Measurements from ENCODE around the gene B3GAT3.

B3GAT3 gene

GRCh38 chr11:62615521-62615920 is 6.3 kb downstream of the B3GAT3 start:
- TF ChIP-seq POLR2A (IDR thresholded peaks at IDR 0.05; ENCODE audit: low read depth, low read length) (no peak), POLR2AphosphoS5 (IDR thresholded peaks at IDR 0.05; ENCODE audit: low read depth, low read length) (no peak), PAX5 (IDR thresholded peaks at IDR 0.05; ENCODE audit: insufficient read depth, low read length, severe bottlenecking) (no peak), SPI1 (IDR thresholded peaks at IDR 0.05; ENCODE audit: low read depth, low read length) (no peak), POU2F2 (IDR thresholded peaks at IDR 0.05; ENCODE audit: low read depth, low read length) (no peak), TAF1 (IDR thresholded peaks at IDR 0.05; ENCODE audit: low read depth, low read length) (no peak)
- DNase-seq (ENCODE audit: insufficient read length, low spot score): no peak
- FAIRE-seq: no peak

- DNase-seq (ENCODE audit: insufficient read length, low spot score) (no peak), FAIRE-seq (no peak)
- no peak for TF ChIP-seq TAF1 (IDR thresholded peaks at IDR 0.05; ENCODE audit: low read depth, low read length)
Observed at GRCh38 chr11:62614275-62614674, 7.5 kb downstream of the B3GAT3 start.

GRCh38 chr11:62613291-62613778 is 8.5 kb downstream of the B3GAT3 start:
- DNase-seq (ENCODE audit: insufficient read length, low spot score) (no peak), FAIRE-seq (no peak)
- no peak for TF ChIP-seq TAF1 (IDR thresholded peaks at IDR 0.05; ENCODE audit: low read depth, low read length)
- no peak for TF ChIP-seq PAX5 (IDR thresholded peaks at IDR 0.05; ENCODE audit: insufficient read depth, low read length, severe bottlenecking)
- no peak for TF ChIP-seq SPI1 (IDR thresholded peaks at IDR 0.05; ENCODE audit: low read depth, low read length)
- TF ChIP-seq POLR2AphosphoS5 (IDR thresholded peaks at IDR 0.05; ENCODE audit: low read depth, low read length): 0 out of 2 replicates have a peak, but pooled peaks have one; percentile 34
- TF ChIP-seq POU2F2 (IDR thresholded peaks at IDR 0.05; ENCODE audit: low read depth, low read length): no peak
- TF ChIP-seq POLR2A (IDR thresholded peaks at IDR 0.05; ENCODE audit: low read depth, low read length): no peak

DNA sequence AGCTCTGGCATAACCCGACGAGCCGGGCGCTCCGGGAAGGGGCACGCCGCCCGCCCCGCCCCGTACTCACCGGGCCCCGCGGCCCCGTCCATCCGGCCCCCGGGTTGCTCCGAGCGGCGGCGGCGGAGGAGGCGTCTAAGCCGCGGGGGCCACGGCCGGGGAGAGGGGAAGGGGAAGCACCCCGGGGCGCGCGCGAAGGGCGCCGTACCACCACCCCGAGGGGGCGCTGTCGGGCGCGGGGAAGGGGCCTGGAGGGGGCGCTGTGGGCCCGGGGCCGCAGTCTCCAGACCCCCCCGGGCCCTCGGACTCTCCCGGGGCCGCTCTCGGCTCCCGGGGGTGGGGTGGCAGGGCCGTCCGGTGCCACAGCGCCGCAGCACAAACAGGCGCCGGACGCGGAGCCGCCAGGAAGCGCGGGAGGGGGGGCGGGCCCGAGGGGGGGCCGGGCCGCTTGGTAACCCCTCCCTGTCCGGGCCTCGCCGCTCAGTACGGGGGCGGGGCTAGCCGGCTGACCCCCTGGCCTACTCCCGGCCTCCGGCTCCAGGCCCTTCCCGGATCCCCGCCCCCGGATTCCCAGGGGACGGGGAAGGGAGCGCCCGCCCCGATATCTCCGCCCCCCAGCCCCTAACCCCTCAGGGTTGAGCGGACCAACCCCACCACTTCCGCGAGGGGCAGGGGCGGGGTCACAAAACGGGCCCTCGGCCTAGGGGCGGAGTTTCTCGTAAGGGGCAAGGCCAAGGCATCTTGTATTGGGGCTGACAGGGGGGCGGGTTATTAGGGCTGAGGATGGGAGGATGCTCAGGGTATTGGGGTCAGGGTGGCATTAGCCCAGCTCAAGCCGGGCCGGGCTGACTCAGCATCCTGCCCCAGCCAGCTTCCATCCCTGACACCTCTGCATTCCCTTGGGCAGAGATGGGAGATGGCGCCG is 9.2 kb downstream of the B3GAT3 start, which contains the start of the genes EML3 and ROM1:
Gene EML3 (minus strand): TSS at position 410 of the 925 bp plus-strand sequence. CDS start 318 bp downstream, at position 92.
Gene ROM1 (plus strand): TSS at position 892 of the 925 bp plus-strand sequence. CDS start 25 bp downstream, at position 917.
- DNase-seq (ENCODE audit: insufficient read length, low spot score) (peak; percentile 96), FAIRE-seq (peak; percentile 84)
- TF ChIP-seq PAX5 (IDR thresholded peaks at IDR 0.05; ENCODE audit: insufficient read depth, low read length, severe bottlenecking) (no peak), POLR2AphosphoS5 (IDR thresholded peaks at IDR 0.05; ENCODE audit: low read depth, low read length) (no peak), TAF1 (IDR thresholded peaks at IDR 0.05; ENCODE audit: low read depth, low read length) (no peak), POU2F2 (IDR thresholded peaks at IDR 0.05; ENCODE audit: low read depth, low read length) (no peak), SPI1 (IDR thresholded peaks at IDR 0.05; ENCODE audit: low read depth, low read length) (no peak), POLR2A (IDR thresholded peaks at IDR 0.05; ENCODE audit: low read depth, low read length) (no peak; the same call in 1 of the 2 replicates)

DNA sequence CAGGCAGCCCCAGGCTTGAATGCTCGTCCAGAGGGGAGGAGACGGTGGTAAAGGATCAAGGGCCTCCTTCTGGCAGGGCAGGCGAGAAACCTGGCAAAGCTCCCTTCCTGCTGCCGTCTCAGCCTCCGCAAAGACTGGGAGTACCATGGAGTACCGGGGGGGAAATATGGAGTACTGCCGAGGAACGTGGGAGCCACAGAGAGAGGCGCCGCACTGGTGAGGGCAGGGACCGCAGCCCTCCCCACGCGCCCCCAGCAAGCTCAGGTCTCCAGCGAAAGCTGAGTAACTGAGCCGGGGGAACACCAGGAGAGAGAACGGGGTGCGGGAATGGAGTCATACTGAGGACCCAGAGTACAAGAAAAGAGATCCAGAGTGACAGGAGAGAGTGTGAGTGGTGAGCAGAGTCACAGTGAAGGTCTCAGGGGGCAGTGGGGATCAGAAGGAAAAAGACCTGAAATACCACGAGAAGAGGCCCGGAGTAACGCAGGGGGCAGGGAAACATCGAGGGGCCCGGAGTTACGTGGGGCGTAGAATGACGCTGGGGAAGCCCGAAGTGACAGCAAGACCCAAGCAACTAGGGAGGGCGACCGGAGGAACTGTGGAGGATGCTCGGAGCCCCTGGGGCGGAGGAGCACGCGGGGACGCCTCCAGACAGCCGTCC is 10.0 kb downstream of the B3GAT3 start:
- DNase-seq (ENCODE audit: insufficient read length, low spot score) (peak; percentile 66), FAIRE-seq (peak; percentile 55)
- TF ChIP-seq POLR2AphosphoS5 (IDR thresholded peaks at IDR 0.05; ENCODE audit: low read depth, low read length) (no peak), TAF1 (IDR thresholded peaks at IDR 0.05; ENCODE audit: low read depth, low read length) (peak; percentile 58), SPI1 (IDR thresholded peaks at IDR 0.05; ENCODE audit: low read depth, low read length) (no peak), POU2F2 (IDR thresholded peaks at IDR 0.05; ENCODE audit: low read depth, low read length) (no peak), POLR2A (IDR thresholded peaks at IDR 0.05; ENCODE audit: low read depth, low read length) (peak; percentile 33), PAX5 (IDR thresholded peaks at IDR 0.05; ENCODE audit: insufficient read depth, low read length, severe bottlenecking) (no peak)

DNA sequence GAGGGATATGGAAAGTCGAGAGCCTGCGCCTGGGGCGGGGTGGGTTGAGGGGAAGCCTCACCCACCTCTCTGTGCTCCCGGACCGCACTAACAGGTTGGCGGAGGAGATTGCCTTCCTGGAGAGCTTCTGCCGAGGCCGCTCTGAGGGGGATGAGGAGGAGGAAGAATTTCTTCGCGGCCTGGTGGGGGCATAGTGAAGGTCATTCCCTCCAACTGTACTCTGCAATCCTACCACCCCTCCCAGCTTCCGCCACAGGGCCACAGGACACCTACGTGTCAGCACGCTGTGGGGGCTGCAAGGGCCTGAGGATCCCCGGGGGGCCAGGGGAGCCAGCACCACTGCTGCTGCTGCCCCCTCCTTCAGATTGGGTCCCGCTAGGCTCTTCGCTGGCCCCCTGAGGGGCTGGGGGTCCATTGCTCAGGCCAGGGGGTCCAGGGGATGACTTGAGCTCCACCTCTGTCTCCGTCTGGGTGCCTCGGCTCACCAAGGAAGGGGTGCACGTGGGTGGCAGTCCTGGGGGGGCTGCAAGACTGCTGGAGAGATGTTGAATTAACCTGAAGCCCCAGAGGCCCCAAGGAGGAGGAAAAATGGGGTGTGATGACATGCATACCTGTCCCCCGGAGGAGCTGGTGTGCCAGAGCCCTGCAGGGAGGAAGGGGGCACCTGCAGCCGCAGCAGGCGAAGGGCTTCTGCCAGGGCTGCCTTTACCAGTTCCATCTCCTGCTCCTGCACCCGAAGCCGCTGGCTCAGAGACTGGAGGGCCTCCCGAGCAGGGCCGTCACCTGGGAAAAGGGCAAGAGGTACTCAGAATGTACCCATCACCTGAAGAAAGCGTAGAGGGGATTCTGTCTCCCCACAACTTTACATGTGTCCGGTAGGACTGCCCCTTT is 10.7 kb downstream of the B3GAT3 start:
- FAIRE-seq (peak; percentile 69), DNase-seq (ENCODE audit: insufficient read length, low spot score) (no peak)
- TF ChIP-seq TAF1 (IDR thresholded peaks at IDR 0.05; ENCODE audit: low read depth, low read length) (no peak), PAX5 (IDR thresholded peaks at IDR 0.05; ENCODE audit: insufficient read depth, low read length, severe bottlenecking) (no peak), POLR2AphosphoS5 (IDR thresholded peaks at IDR 0.05; ENCODE audit: low read depth, low read length) (no peak), SPI1 (IDR thresholded peaks at IDR 0.05; ENCODE audit: low read depth, low read length) (no peak), POU2F2 (IDR thresholded peaks at IDR 0.05; ENCODE audit: low read depth, low read length) (no peak), POLR2A (IDR thresholded peaks at IDR 0.05; ENCODE audit: low read depth, low read length) (no peak)

GRCh38 chr11:62610403-62610802 is 11.4 kb downstream of the B3GAT3 start:
- TF ChIP-seq SPI1 (IDR thresholded peaks at IDR 0.05; ENCODE audit: low read depth, low read length): no peak
- no peak for TF ChIP-seq TAF1 (IDR thresholded peaks at IDR 0.05; ENCODE audit: low read depth, low read length)
- TF ChIP-seq POLR2AphosphoS5 (IDR thresholded peaks at IDR 0.05; ENCODE audit: low read depth, low read length): no peak
- no peak for TF ChIP-seq POLR2A (IDR thresholded peaks at IDR 0.05; ENCODE audit: low read depth, low read length)
- no peak for TF ChIP-seq PAX5 (IDR thresholded peaks at IDR 0.05; ENCODE audit: insufficient read depth, low read length, severe bottlenecking)
- no peak for TF ChIP-seq POU2F2 (IDR thresholded peaks at IDR 0.05; ENCODE audit: low read depth, low read length)
- FAIRE-seq: no peak
- DNase-seq (ENCODE audit: insufficient read length, low spot score): no peak

- FAIRE-seq: no peak
- TF ChIP-seq SPI1 (IDR thresholded peaks at IDR 0.05; ENCODE audit: low read depth, low read length) (no peak), POLR2AphosphoS5 (IDR thresholded peaks at IDR 0.05; ENCODE audit: low read depth, low read length) (no peak)
- DNase-seq (ENCODE audit: insufficient read length, low spot score): no peak
Observed at GRCh38 chr11:62608776-62609175, 13.0 kb downstream of the B3GAT3 start.

All from GM12891 (cell line).